Frontal cortex (tissue), 4 donors: ENCODE data around the gene STAG3. TPM values are rescaled to one million over a fixed set of nuclear protein-coding genes. Genes with fewer than 3 reads are reported as not detected.
"Not testable (repeated sequence)": the region's sequence is repeated elsewhere in the genome, so short reads cannot be mapped to it uniquely, and the experiment has no call there.

Experiments
- DNase-seq, 2 donors: peaks; one replicate each; pipeline ENCODE4 v3.0.0; 2012; ENCODE audit warnings: low spot score in 2 of 2
- FAIRE-seq: peaks from 2 replicates; lab custom pipeline; 2012; peaks lifted over from hg19 to GRCh38; lab: Jason Lieb, UNC
- total RNA-seq: library from RNA; depleted of rRNA; stranded (reverse); fragments of >200 nt; gene quantifications from one replicate; pipeline ENCODE4 v1.2.3, GENCODE V29; 2014
- donor health status: control.
- donor health status: control.
- donor health status: control.

STAG3 gene, protein sequence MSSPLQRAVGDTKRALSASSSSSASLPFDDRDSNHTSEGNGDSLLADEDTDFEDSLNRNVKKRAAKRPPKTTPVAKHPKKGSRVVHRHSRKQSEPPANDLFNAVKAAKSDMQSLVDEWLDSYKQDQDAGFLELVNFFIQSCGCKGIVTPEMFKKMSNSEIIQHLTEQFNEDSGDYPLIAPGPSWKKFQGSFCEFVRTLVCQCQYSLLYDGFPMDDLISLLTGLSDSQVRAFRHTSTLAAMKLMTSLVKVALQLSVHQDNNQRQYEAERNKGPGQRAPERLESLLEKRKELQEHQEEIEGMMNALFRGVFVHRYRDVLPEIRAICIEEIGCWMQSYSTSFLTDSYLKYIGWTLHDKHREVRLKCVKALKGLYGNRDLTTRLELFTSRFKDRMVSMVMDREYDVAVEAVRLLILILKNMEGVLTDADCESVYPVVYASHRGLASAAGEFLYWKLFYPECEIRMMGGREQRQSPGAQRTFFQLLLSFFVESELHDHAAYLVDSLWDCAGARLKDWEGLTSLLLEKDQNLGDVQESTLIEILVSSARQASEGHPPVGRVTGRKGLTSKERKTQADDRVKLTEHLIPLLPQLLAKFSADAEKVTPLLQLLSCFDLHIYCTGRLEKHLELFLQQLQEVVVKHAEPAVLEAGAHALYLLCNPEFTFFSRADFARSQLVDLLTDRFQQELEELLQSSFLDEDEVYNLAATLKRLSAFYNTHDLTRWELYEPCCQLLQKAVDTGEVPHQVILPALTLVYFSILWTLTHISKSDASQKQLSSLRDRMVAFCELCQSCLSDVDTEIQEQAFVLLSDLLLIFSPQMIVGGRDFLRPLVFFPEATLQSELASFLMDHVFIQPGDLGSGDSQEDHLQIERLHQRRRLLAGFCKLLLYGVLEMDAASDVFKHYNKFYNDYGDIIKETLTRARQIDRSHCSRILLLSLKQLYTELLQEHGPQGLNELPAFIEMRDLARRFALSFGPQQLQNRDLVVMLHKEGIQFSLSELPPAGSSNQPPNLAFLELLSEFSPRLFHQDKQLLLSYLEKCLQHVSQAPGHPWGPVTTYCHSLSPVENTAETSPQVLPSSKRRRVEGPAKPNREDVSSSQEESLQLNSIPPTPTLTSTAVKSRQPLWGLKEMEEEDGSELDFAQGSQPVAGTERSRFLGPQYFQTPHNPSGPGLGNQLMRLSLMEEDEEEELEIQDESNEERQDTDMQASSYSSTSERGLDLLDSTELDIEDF
- 1.2 TPM for total RNA-seq

DNA sequence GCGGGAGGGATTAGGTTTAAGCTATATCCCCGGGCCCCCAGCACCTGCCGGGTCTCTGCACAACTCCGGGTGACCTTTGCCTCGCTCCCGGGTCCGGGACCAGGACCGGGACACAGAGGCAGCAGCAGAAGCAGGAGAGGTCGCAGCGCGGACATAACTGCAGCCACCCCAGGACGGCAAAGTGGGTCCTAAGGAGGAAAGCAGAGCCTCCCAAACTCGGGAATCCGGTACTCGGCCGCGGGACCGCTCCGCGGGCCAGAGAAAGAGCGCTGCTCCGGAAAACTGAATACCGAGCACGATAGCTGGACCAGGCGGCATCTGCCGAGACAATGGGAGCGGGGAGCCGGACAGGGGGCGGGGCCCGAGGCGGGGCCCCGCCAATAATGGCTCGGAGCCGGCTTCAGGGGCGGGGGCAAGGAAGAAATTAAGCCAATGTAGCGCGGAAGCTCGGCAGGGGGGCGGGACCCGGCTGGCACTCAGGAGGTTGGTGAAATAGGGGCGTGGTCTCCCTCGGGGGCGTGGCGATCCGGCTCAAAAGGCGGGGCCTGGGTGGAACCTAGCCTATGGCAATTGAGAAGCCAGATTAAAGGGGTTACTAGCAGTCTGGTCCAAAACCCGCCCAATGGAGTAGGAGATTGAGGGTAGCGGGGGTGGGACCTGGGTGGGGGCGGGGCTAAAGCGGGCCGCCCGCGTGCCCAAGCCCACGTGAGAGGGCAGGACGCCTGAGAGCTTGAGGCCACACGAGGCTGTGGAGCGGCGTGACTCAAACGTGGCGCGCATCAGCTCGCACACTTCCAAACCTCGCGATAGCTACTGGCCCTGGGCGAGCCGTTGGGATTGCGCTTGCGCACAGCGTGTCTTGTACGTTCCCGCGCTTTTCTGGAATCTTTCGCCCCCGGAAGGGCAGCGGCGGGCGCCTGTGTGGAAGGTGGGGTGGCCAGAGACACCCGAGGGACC is at the start of gene STAG3, which contains the start of gene GPC2:
Gene STAG3 (plus strand): TSS at position 874 of the 957 bp plus-strand sequence. CDS start 2,639 bp downstream, outside the sequence.
Gene GPC2 (minus strand): TSS at position 337 of the 957 bp plus-strand sequence. CDS start 182 bp downstream, at position 155.
- no peak for FAIRE-seq
- DNase-seq: peak; percentile 83 to 92

DNA sequence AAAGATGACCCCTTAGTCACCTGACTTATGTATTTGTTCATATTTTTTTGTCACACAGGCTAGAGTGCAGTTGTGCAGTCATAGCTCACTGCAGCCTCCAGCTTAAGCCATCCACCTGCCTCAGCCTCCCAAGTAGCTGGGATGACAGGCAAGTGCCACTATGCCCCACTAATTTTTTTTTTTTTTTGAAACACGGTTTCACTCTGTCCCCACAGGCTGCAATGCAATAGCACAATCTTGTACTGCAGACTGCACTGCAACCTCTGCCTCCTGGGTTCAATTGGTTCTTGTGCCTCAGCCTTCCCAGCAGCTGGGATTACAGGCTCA is 49.1 kb upstream of the STAG3 start:
- no peak for DNase-seq
- no peak for FAIRE-seq

DNA sequence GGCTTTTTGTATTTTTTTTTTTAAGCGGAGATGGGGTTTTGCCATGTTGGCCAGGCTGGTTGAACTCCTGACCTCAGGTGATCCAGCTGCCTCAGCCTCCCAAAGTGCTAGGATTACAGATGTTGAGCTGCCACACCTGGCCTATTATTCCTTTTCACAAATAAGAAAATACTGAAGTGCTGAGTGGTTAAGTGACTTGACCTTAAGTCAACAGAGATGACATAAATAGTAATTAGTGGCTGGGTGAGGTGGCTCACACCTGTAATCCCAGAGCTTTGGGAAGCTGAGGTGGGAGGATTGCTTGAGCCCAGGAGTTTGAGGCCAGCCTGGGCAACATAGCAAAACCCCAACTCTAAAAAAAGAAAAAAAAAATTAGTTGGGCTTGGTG is 47.5 kb upstream of the STAG3 start:
- not testable (repeated sequence) for FAIRE-seq, DNase-seq

DNA sequence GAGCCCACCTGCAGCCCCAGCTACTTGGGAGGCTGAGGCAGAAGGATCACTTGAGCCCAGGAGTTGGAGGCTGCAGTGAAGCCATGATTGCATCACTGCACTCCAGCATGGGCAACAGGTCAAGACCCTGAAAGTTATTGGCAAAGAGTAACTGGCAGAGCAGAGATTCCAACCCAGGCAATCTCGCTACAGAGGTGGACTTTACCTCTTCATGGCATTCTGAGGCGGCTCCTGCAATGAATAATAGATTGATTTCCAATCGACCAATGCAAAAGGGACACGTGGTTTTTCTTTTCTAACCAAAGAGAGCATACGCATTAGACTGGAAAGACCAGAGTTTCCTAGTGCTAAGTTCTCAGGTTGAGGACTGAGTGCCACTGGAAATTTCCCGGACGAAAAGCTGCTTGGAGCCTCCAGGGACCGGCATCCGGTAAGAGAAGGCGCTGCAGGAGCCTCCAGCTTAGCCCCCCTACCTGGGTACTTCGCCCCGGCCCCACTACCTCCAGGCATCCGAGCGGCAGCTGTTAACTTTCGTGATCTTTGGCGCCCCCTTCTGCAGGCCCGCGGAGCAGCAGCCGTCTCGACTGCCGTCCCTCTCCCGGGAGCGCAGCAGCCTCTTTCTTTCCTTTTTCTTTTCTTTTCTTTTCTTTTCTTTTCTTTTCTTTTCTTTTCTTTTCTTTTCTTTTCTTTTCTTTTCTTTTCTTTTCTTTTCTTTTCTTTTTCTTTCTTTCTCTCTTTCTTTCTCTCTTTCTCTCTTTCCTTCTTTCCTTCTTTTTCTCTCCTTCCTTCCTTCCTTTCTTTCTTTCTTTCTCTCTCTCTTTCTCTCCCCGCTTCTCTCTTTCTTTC is 46.9 kb upstream of the STAG3 start:
- no peak for FAIRE-seq
- DNase-seq: peak; percentile 66 to 75

DNA sequence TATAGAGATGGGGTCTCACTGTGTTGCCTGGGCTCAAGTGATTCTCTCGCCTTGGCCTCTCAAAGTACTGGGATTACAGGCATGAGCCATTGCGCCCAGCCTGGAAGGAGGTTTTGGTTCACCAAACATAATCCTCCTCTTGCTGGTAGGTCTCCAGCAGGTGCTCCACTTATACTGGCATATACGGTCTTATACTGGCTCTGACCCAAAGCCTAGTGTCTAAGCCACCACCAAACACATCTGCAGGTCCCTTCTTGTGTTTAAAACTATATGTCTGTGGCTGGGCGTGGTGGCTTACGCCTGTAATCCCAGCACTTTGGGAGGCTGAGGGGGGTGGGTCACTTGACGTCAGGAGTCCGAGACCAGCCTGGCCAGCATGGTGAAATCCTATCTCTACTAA is 45.6 kb upstream of the STAG3 start:
- no peak for FAIRE-seq
- no peak for DNase-seq

DNA sequence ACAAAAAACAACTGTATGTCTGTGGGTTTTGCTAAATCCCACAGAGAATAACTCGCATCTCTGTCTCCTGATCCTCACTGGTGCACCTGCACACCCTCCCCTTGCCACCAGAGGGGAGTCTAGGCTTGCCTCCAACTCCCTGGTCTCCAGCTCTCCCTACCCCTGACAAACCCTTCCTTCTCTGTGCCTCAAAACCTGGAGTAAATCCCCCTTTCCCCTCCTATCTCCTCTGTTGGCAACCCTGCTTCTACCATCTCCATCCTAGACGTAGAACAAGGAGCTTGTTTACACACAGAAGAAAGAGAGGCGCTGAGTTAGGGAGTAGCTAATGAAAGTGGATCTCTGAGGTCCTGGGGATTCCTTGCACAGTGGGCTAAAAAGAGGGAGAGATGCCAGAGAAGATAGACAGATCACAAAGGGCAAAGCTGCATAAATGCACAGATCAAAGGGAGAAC is 45.0 kb upstream of the STAG3 start:
- FAIRE-seq (no peak), DNase-seq (peak in 1 of 2 donors; percentile 58)

DNA sequence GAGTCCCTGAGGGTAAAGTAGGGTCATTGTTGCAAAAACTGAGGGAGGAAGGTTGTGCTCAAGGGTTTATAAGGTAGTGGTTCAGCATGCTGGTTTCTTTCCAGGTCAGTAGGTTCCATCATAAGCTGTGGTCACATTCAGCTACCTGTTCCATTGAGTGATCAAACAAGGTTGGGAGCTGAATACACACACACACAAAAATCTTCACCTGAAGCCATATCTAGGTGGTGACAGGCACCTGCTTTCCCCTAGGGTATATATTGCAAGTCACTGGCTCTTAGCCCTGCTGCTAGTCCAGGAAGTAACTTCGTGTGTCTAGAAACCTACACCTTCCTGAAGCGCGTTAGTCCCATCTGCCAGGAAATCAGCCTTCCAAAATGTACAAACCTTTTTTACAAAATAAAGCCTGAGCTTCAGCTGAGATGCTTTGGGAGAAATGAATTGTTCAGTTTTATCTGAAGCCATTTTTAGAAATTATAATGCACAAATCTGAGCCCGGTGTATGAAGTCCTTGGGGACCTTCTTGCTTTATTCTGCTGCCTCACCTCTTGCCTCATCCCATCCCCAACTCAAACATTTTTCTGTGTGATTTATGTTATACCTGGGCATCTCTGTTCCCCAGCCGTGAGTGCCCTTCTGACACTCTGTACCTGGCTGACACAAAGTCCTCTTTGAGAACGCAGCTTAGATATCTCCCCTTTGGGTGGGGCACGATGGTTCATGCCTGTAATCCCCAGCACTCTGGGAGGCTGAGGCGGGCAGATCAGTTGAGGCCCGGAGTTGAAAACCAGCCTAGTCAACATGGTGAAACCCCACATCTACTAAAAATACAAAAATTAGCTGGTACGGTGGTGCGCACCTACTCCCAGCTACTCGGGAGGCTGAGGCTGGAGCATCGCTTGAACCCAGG is 39.6 kb upstream of the STAG3 start:
- no peak for FAIRE-seq

DNA sequence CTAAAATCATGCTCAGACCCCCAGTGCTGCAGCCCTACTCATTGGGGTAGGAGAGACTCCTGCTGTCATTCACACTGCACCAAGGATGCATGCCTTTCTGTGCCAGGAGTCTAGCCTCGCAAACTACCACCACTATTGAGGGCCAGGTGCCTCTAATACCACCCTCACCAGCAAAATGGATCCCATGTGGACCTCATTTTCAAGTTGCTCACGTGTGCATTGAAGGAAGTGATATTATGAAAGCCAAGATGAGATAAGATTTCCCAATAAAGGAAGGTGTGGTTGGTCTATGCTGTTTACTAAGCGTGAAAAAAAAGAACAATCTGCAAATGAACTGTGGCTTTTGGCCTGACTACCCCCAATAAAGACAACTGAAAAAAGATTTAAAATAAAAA is 36.2 kb upstream of the STAG3 start:
- no peak for FAIRE-seq

More for the DNA sequence above, 39.6 kb upstream of the STAG3 start:
- no peak for DNase-seq

DNA sequence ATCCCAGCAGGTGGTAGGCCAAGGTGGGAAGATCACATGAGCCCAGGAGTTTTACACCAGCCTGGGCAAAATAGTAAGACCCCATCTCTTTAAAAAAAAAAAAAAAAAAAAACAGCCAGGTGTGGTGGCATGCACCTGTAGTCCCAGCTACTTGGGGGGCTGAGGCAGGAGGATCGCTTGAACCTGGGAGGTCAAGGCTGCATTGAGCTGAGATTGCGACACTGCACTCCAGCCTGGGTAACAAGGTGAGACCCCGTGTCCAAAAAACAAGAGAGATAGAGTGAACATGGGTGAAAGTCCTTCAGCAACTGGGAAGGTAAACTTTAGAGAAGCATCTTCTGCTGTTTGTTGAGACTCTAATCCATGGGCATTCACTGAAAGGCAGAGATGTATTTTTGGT is 35.3 kb upstream of the STAG3 start:
- DNase-seq (no peak), FAIRE-seq (no peak)

More for the DNA sequence above, 36.2 kb upstream of the STAG3 start:
- no peak for DNase-seq

DNA sequence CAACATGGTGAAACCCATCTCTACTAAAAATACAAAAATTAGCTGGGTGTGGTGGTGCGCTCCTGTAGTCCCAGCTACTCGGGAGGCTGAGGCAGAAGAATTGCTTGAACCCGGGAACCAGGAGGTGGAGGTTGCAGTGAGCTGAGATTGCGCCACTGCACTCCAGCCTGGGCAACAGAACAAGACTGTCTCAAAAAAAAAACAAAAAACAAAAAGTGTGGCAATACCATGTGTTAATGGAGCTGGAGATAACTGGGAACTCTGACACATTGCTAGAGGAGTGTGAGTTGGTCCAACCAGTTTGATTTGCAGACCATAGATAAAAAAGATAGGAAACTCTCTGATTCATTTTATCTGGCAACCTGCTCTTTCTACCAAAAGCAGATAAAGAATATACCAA is 31.4 kb upstream of the STAG3 start:
- not testable (repeated sequence) for DNase-seq

DNA sequence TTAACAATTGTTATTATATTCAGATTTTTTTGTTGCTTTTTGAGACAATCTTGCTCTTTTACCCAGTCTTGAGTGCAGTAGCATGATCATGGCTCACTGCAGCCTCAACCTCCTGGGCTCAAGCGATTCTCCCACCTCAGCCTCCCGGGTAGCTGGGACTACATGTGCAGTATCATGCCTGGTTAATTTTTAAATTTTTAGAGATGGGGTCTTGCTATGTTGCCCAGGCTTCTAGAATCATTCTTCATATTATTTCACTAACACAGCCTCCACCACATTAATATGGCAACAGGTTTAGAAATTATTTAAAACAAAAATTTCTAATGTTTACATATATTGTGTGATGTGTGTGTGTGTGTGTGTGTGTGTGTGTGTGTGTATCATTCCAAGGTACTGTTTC is 30.4 kb upstream of the STAG3 start:
- no peak for DNase-seq
- FAIRE-seq: no peak

More for the DNA sequence above, 31.4 kb upstream of the STAG3 start:
- not testable (repeated sequence) for FAIRE-seq

DNA sequence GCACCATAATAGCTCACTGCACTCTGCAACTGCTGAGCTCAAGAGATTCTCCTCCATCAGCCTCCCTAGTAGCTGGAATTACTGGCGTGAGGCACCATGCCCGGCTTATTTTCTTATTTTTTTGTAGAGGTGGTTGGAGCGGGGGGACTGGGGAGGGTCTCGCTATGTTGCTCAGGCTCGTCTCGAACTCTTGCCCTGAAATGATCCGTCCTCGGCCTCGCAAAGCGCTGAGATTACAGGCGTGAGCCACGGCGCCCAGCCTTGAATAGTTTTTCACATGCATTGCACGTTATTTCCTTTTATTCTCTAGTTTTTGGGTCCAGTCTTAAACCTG is 29.5 kb upstream of the STAG3 start:
- no peak for DNase-seq

DNA sequence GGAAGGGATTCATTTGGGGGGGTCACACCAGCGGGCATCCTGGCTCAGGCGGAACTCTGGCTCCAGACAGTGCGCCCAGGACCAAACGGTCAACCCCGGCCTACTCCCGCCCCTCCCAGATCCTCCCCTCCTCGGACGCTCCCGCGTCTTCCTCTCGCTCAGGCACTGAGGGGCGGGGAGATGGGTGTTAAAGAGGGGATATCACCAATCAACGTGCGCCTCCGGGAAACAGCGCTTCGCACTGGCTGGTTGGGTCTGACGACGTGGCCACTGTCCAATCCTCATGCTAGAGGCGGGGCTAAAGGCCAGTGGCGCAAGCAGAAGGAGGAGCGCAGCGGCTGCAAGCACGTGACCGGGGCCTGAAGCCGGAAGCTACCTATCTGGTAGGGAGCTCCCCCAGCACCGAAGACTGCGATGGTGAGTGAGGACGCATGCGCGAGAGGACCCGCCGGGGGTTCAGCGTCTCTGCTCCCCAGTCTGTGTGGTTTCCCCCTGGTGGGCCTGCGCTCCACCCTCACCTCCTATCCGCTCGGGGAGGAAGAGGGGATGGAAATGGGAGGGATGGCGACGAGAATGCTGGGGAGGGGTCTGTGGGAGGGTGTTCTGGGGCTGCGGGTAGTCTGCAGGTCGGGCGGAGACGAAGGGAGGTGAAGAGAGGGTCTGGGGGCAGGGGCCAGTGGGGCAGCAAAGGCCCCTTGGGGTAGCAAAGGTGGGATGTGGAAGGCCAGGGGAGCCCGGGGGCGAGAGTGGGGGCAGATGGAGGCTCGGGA is 29.0 kb upstream of the STAG3 start, which contains the start of gene LAMTOR4:
Gene LAMTOR4 (plus strand): TSS at position 360 of the 770 bp plus-strand sequence. CDS start 55 bp downstream, at position 415.
- peak; percentile 90 to 97 for DNase-seq
- peak; percentile 95 for FAIRE-seq

More for the DNA sequence above, 29.5 kb upstream of the STAG3 start:
- FAIRE-seq: no peak

DNA sequence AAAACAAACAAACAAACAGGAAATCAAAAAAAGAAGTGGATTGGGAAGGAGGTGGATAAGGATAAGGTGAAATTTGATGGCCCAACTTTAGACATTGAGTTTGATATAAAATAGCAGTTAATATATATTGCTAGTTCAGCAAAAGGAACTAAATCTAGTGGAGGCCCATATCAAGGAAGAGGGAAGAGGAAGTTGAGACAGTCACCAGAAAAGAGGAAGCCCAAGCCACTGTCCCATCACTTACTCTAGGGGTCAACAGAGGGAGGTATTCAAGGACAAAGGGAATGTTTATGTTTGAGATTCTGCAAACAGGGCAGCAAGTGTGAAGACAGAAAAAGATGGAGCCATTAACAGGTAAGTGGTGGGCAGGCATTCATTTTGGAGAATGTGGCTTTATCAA is 25.3 kb upstream of the STAG3 start:
- FAIRE-seq (no peak), DNase-seq (no peak)

DNA sequence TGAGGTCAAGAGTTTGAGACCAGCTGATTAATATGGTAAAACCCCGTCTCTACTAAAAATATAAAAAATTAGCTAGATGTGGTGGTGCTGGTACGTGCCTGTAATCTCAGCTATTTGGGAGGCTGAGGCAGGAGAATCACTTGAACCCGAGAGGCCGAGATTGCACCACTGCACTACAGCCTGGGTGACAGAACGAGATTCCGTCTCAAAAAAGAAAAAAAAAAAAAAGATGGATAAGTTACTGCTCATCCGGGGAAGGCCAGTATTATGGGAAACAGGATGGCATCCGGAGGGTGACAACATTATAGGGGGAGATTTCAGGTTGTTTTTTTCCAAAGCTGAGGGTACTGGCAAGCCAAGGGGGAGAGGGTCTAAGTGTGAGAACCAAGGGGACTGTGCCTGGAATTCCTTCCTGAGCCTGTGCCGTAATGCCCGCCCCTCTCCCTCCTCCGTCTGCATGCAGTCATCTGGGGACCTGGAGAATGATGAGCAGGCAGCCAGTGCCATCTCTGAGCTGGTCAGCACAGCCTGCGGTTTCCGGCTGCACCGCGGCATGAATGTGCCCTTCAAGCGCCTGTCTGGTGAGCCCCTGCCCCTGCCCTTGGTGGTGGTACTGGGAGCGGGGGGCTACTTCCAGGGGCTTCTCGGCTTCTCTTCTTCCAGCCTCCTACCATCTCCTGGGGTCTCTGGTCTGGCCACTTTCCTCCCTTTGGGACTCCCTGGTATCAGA is 24.6 kb upstream of the STAG3 start:
- FAIRE-seq (no peak), DNase-seq (no peak)
